ENCODE results near the gene MYORG.
A peak's percentile ranks its signal among the peaks of the same experiment; 100 is the strongest.

MYORG gene

DNA sequence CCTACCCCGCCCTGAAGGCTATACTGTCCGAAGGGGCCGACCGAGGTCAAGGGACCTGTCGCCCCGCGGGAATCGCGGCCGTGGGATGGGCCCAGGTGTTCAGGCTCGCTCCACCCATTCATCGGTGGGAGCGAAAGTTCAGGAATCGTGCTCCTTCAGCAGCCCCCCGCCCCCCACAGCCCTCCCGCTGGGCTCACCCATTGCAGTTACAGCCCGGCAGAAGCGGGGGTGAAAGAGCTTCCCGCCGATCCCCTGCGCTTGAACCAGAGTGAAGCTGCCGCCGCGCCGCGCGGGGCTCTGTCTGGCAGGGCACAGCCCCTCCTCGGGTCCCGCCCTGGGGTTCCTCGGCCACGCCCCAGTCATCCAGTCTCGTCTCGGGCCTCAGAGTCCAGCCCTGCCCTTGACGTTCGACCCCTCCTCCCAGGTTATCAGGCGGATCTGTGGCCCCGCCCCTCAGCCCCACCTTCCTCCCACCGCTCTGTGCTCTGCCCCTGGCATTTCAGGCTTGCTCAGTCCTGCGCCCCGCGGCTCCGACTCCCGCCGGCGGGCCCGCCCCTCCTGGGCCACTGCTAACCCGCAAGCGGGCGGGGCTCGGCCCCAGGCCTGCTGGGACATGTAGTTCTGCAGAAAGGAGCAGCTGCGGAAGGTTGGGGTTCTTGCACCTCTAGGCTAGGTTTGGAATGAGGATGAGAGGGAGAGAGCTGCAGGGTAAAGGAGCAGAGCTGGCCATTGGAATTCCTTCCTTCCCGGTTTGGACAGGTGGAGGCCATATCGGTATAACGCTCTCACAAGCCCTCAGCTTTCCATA is at the start of gene MYORG:
Gene MYORG, minus strand, starts transcription at position 303 of the 808 bp plus-strand sequence. CDS start 3,955 bp downstream, outside the sequence.
- Histone ChIP-seq H3K4me1 (ENCODE audit: control insufficient read depth, insufficient read depth, low read length, unreplicated experiment) (peaks cover 6% of the 10 kb centered on the region), H3K79me2 (ENCODE audit: control insufficient read depth, insufficient read depth, low read length, unreplicated experiment) (no peaks in the 10 kb centered on the region), H3K27me3 (ENCODE audit: insufficient read depth, low read length) (no peaks in the 10 kb centered on the region), H3K36me3 (ENCODE audit: insufficient read depth, low read length) (no peaks in the 10 kb centered on the region), H3K27ac (ENCODE audit: low read depth, low read length) (no peak within 1 kb of the TSS), H2AFZ (ENCODE audit: low read length, unreplicated experiment) (peak within 1 kb of the TSS; percentile 86), H3K4me3 (ENCODE audit: low read depth, low read length) (peak within 1 kb of the TSS; percentile 76)

- Histone ChIP-seq H3K4me3 (ENCODE audit: low read depth, low read length) (no peak overlapping the region), H2AFZ (ENCODE audit: low read length, unreplicated experiment) (no peak overlapping the region), H3K79me2 (ENCODE audit: control insufficient read depth, insufficient read depth, low read length, unreplicated experiment) (no peaks in the 10 kb centered on the region), H3K27ac (ENCODE audit: low read depth, low read length) (no peak overlapping the region), H3K4me1 (ENCODE audit: control insufficient read depth, insufficient read depth, low read length, unreplicated experiment) (no peaks in the 10 kb centered on the region), H3K36me3 (ENCODE audit: insufficient read depth, low read length) (no peaks in the 10 kb centered on the region), H3K27me3 (ENCODE audit: insufficient read depth, low read length) (no peaks in the 10 kb centered on the region)
Observed at GRCh38 chr9:34419716-34420504, 43.2 kb upstream of the MYORG start.

DNA sequence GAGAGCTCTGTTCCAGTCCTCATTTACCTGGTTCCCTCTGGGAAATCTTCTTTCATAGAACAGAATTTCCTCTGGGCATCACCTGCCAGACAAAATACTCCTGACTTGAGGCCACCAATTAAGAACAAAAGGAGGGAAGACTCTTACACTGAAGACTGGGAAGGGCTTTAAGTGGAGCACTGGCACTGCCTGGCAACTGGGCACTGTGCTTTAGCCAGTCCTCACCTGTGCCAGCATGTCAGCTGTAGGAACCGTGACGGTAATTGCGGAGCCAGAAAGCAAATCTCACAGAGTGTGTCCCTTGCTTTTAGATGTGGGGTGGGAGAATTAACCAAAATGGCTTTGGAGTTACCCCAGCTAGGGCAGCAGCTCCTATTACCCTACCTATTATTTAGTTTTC is 41.0 kb upstream of the MYORG start:
- Histone ChIP-seq H3K27me3 (ENCODE audit: insufficient read depth, low read length) (no peaks in the 10 kb centered on the region), H3K79me2 (ENCODE audit: control insufficient read depth, insufficient read depth, low read length, unreplicated experiment) (no peaks in the 10 kb centered on the region), H3K27ac (ENCODE audit: low read depth, low read length) (no peak overlapping the region), H3K36me3 (ENCODE audit: insufficient read depth, low read length) (no peaks in the 10 kb centered on the region), H3K4me3 (ENCODE audit: low read depth, low read length) (no peak overlapping the region), H3K4me1 (ENCODE audit: control insufficient read depth, insufficient read depth, low read length, unreplicated experiment) (no peaks in the 10 kb centered on the region), H2AFZ (ENCODE audit: low read length, unreplicated experiment) (no peak overlapping the region)

DNA sequence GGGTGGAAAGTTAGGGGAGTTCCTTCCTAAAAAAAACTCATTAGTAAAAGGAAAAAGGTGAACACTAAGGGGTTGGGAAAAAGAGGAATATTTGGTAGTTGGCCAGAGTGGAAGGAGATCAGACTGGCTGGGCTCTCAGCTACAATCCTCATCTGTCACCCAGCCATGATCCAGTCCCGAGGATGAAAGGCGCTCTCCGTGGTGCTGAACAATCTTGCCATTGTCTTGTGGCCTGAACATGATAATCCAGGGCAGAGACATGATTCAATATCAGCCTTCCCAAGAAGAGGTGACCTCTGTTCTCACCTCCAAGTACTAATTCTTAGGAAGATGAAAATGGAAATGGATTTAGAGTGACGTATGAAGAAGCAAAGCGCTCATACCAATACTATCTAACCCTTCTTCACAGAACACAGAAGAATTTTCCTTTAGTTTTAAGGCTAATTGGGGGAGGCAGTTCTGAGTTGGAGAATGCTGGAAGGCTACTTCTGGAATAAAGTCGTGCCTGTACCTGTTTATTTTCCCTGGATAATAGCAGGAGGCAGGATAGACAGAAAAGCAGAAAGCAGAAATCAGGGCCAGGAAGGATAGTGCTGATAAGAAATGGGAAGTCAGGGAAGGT is 36.6 kb upstream of the MYORG start:
- Histone ChIP-seq H3K27me3 (ENCODE audit: insufficient read depth, low read length) (no peaks in the 10 kb centered on the region), H3K27ac (ENCODE audit: low read depth, low read length) (no peak overlapping the region), H3K36me3 (ENCODE audit: insufficient read depth, low read length) (no peaks in the 10 kb centered on the region), H3K79me2 (ENCODE audit: control insufficient read depth, insufficient read depth, low read length, unreplicated experiment) (no peaks in the 10 kb centered on the region), H3K4me3 (ENCODE audit: low read depth, low read length) (no peak overlapping the region), H2AFZ (ENCODE audit: low read length, unreplicated experiment) (no peak overlapping the region), H3K4me1 (ENCODE audit: control insufficient read depth, insufficient read depth, low read length, unreplicated experiment) (no peaks in the 10 kb centered on the region)

- Histone ChIP-seq H2AFZ (ENCODE audit: low read length, unreplicated experiment) (no peak overlapping the region), H3K36me3 (ENCODE audit: insufficient read depth, low read length) (no peaks in the 10 kb centered on the region), H3K4me1 (ENCODE audit: control insufficient read depth, insufficient read depth, low read length, unreplicated experiment) (no peaks in the 10 kb centered on the region), H3K27ac (ENCODE audit: low read depth, low read length) (no peak overlapping the region), H3K79me2 (ENCODE audit: control insufficient read depth, insufficient read depth, low read length, unreplicated experiment) (no peaks in the 10 kb centered on the region), H3K4me3 (ENCODE audit: low read depth, low read length) (no peak overlapping the region), H3K27me3 (ENCODE audit: insufficient read depth, low read length) (no peaks in the 10 kb centered on the region)
Observed at GRCh38 chr9:34412336-34412735, 35.6 kb upstream of the MYORG start.

DNA sequence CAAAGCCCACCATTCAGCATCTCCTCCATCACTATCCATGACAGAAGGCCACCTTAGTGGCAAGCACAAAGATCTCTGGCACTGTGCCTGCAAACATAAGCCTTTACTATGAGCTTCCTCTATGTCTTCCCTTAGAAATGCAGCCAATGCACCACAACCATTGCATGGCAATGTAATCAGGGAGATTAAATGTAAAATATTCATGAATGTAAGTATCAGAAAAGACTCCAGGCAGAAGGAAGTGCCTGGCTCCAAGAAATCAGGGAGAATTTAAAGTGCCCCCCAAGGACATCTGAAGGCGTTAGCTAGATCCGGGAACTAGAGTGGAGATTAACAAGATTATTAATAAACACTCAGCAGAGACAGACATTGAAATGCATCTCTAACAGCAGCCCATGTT is 32.5 kb upstream of the MYORG start:
- no peaks in the 10 kb centered on the region for H3K27me3 ChIP-seq (ENCODE audit: insufficient read depth, low read length)
- H3K27ac ChIP-seq (ENCODE audit: low read depth, low read length) = no peak overlapping the region
- H3K36me3 ChIP-seq (ENCODE audit: insufficient read depth, low read length) = no peaks in the 10 kb centered on the region
- no peak overlapping the region for H2AFZ ChIP-seq (ENCODE audit: low read length, unreplicated experiment)
- H3K4me1 ChIP-seq (ENCODE audit: control insufficient read depth, insufficient read depth, low read length, unreplicated experiment) = no peaks in the 10 kb centered on the region
- no peaks in the 10 kb centered on the region for H3K79me2 ChIP-seq (ENCODE audit: control insufficient read depth, insufficient read depth, low read length, unreplicated experiment)
- H3K4me3 ChIP-seq (ENCODE audit: low read depth, low read length) = no peak overlapping the region

- Histone ChIP-seq H3K27ac (ENCODE audit: low read depth, low read length) (no peak overlapping the region), H3K4me3 (ENCODE audit: low read depth, low read length) (no peak overlapping the region), H3K36me3 (ENCODE audit: insufficient read depth, low read length) (no peaks in the 10 kb centered on the region), H2AFZ (ENCODE audit: low read length, unreplicated experiment) (no peak overlapping the region), H3K4me1 (ENCODE audit: control insufficient read depth, insufficient read depth, low read length, unreplicated experiment) (no peaks in the 10 kb centered on the region), H3K79me2 (ENCODE audit: control insufficient read depth, insufficient read depth, low read length, unreplicated experiment) (no peaks in the 10 kb centered on the region), H3K27me3 (ENCODE audit: insufficient read depth, low read length) (no peaks in the 10 kb centered on the region)
Observed at GRCh38 chr9:34408173-34408572, 31.5 kb upstream of the MYORG start.

- Histone ChIP-seq H3K4me3 (ENCODE audit: low read depth, low read length) (no peak overlapping the region), H3K79me2 (ENCODE audit: control insufficient read depth, insufficient read depth, low read length, unreplicated experiment) (no peaks in the 10 kb centered on the region), H2AFZ (ENCODE audit: low read length, unreplicated experiment) (no peak overlapping the region), H3K27me3 (ENCODE audit: insufficient read depth, low read length) (no peaks in the 10 kb centered on the region), H3K27ac (ENCODE audit: low read depth, low read length) (no peak overlapping the region), H3K4me1 (ENCODE audit: control insufficient read depth, insufficient read depth, low read length, unreplicated experiment) (no peaks in the 10 kb centered on the region), H3K36me3 (ENCODE audit: insufficient read depth, low read length) (0 out of 2 replicates have a peak, but pooled peaks cover 5% of the 10 kb centered on the region)
Observed at GRCh38 chr9:34406219-34406618, 29.5 kb upstream of the MYORG start.

DNA sequence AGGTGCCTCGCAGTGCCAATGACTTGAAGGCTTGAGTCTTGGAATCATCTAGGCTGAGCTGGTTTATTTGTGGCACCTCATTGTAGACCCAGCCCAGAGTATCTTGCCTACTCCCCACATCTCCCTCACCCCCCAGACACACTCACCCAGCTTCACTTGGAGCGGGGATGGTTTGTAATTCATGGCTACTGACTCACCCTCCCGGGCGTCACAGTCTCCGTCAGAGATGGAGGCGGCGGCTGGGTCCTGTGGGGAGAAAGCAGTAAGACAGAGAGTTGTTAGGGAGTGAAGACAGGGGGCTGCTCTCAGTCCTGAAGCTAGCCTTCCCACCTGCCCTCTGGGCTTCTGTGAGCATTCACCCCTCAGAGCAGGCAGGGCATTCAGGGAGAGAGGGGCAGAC is 29.0 kb upstream of the MYORG start:
- Histone ChIP-seq H3K4me3 (ENCODE audit: low read depth, low read length) (no peak overlapping the region), H3K79me2 (ENCODE audit: control insufficient read depth, insufficient read depth, low read length, unreplicated experiment) (no peaks in the 10 kb centered on the region), H3K36me3 (ENCODE audit: insufficient read depth, low read length) (0 out of 2 replicates have a peak, but pooled peaks cover 5% of the 10 kb centered on the region), H3K4me1 (ENCODE audit: control insufficient read depth, insufficient read depth, low read length, unreplicated experiment) (no peaks in the 10 kb centered on the region), H3K27ac (ENCODE audit: low read depth, low read length) (no peak overlapping the region), H3K27me3 (ENCODE audit: insufficient read depth, low read length) (no peaks in the 10 kb centered on the region), H2AFZ (ENCODE audit: low read length, unreplicated experiment) (no peak overlapping the region)

DNA sequence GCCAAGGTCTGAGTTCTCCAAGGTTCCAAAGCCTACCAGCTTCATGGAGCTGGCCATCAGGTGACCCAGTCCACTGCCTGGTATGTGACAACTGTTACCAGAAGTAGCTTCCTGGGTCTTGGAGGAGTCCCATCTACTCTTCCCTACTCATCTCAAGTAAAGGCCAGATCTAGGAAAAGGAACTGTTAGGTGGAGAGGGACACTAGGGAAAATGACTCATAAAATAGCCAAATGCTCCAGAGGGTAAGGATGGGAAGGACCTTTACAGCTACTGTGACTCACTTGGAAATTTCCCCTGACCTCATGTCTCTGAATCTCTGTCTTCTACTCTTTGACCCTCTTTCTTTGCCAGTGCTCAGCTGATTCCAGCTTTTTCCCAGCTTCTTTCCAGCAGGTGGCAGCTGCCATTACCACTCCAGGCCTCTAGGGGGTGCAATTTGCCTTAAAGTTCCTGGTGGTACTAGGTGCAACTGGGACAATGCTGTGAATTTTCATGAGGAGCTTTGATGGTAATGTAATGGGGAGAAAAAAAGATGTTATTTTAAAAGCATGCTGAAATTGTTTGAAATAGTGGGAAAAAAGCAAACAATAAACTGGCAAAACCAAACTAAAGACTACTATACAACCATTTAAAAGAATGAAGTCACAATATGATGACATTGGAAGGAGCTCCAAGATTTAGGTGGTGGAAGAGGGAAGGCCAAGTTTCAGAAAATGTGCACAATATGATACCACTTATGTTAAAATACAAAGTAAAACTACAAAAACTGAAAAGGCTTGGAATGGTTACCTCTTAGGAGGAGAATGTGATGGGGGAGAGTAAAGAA is 27.1 kb upstream of the MYORG start:
- H3K4me3 ChIP-seq (ENCODE audit: low read depth, low read length) = no peak overlapping the region
- H3K36me3 ChIP-seq (ENCODE audit: insufficient read depth, low read length) = 0 out of 2 replicates have a peak, but pooled peaks cover 5% of the 10 kb centered on the region
- H3K27ac ChIP-seq (ENCODE audit: low read depth, low read length) = no peak overlapping the region
- no peaks in the 10 kb centered on the region for H3K27me3 ChIP-seq (ENCODE audit: insufficient read depth, low read length)
- no peaks in the 10 kb centered on the region for H3K4me1 ChIP-seq (ENCODE audit: control insufficient read depth, insufficient read depth, low read length, unreplicated experiment)
- no peak overlapping the region for H2AFZ ChIP-seq (ENCODE audit: low read length, unreplicated experiment)
- no peaks in the 10 kb centered on the region for H3K79me2 ChIP-seq (ENCODE audit: control insufficient read depth, insufficient read depth, low read length, unreplicated experiment)
